HepG2 (cell line): ENCODE results near the gene KRT40. TPM values are rescaled to one million over a fixed set of nuclear protein-coding genes. Genes with fewer than 3 reads are reported as not detected.
A peak's percentile ranks its signal among the peaks of the same experiment; 100 is the strongest.

Experiments used
- ATAC-seq: fragments of 200-7000 bp; cut with Tn5 transposase; 3 replicates; pipeline ENCODE4 v1.9.1; 2020; ENCODE audit warnings: mild to moderate bottlenecking, moderate library complexity
- BruUV-seq: library from RNA; stranded (reverse); fragments of 400-500 nt; replicated peaks from 2 replicates; lab custom pipeline; 2021; lab: Mats Ljungman, UMichigan
- CTCF ChIA-PET: fragments of 300-600 bp; formaldehyde crosslinking; extraction: SDS; loops from one replicate; lab custom pipeline; 2021; ENCODE audit warnings: low total read pairs, inconsistent platforms, low intra/inter-chr PET ratio; lab: Yijun Ruan, JAX
- POLR2A ChIA-PET: fragments of 350-600 bp; sonication (Branson Sonifier 250); formaldehyde crosslinking; loops from one replicate; lab custom pipeline; 2020; ENCODE audit warnings: antibody characterized with exemption, inconsistent platforms; lab: Yijun Ruan, JAX
- DNase-seq: peaks from one replicate; pipeline ENCODE4 v3.0.0-alpha.2; 2015; ENCODE audit warnings: low spot score
- FAIRE-seq: peaks from 3 replicates; lab custom pipeline; 2011; peaks lifted over from hg19 to GRCh38; lab: Jason Lieb, UNC
- H2AFZ ChIP-seq: one replicate; pipeline ENCODE4 v1.6.1; 2011; ENCODE audit warnings: low read length, inconsistent platforms
- H3K27ac ChIP-seq: fragments of 300-600 bp; 3 replicates; pipeline ENCODE4 v1.8.0; 2011; ENCODE audit warnings: mixed run types, mild to moderate bottlenecking, mixed read lengths, low read length, inconsistent platforms; ENCODE audit not compliant: insufficient read depth; ENCODE audit errors: extremely low read length
- H3K27me3 ChIP-seq, 2 experiments: fragments of 200-600 bp in 1 of 2; 2 replicates in 1 of 2; 3 replicates in 1 of 2; pipeline versions ENCODE4 v1.6.0 to v1.8.0; 2011; ENCODE audit warnings: low read length in 2 of 2, mild to moderate bottlenecking in 2 of 2, moderate library complexity in 2 of 2, inconsistent platforms in 1 of 2; ENCODE audit not compliant: insufficient read depth in 2 of 2, control insufficient read depth in 1 of 2
- H3K36me3 ChIP-seq, 2 experiments: fragments of 200-600 bp in 1 of 2; replicated peaks in 1 of 2; 2 replicates in 1 of 2; 3 replicates in 1 of 2; pipeline versions ENCODE4 v1.5.1 to v1.8.0; 2011; ENCODE audit warnings: low read length in 2 of 2, inconsistent platforms in 1 of 2; ENCODE audit not compliant: insufficient read depth in 2 of 2, control insufficient read depth in 1 of 2
- H3K4me1 ChIP-seq: 2 replicates; pipeline ENCODE4 v1.5.1; 2012; ENCODE audit warnings: low read length, inconsistent platforms; ENCODE audit not compliant: insufficient read depth
- H3K4me2 ChIP-seq: 2 replicates; pipeline ENCODE4 v1.6.0; 2011; ENCODE audit warnings: low read depth, low read length, inconsistent platforms
- H3K4me3 ChIP-seq, 3 experiments: fragments of 200-600 bp in 1 of 3; sonication (generic), shearing (Covaris generic) in 1 of 3; replicated peaks in 1 of 3; 2 replicates each; pipeline ENCODE4 v1.5.1; 2011 to 2016; ENCODE audit warnings: low read length in 3 of 3, inconsistent platforms in 2 of 3, low read depth in 2 of 3, mild to moderate bottlenecking in 2 of 3, control low read depth in 1 of 3, mixed read lengths in 1 of 3; ENCODE audit not compliant: insufficient read depth in 1 of 3
- H3K79me2 ChIP-seq: one replicate; pipeline ENCODE4 v1.6.1; 2011; ENCODE audit warnings: low read length, inconsistent platforms; ENCODE audit not compliant: insufficient read depth
- H3K9ac ChIP-seq: 2 replicates; pipeline ENCODE4 v1.6.0; 2011; ENCODE audit warnings: mild to moderate bottlenecking, low read depth, low read length, inconsistent platforms; ENCODE audit not compliant: insufficient read depth
- H3K9me3 ChIP-seq: 2 replicates; pipeline ENCODE4 v1.5.1; 2012; ENCODE audit warnings: mild to moderate bottlenecking, low read length
- H4K20me1 ChIP-seq: 2 replicates; pipeline ENCODE4 v1.6.0; 2011; ENCODE audit warnings: inconsistent platforms, mild to moderate bottlenecking, low read length, moderate library complexity; ENCODE audit not compliant: insufficient read depth
- ATM ChIP-seq: fragments of 450-650 bp; IDR thresholded peaks from 2 replicates; pipeline ENCODE4 v1.7.1; 2017; ENCODE audit warnings: mild to moderate bottlenecking, borderline replicate concordance
- BRD4 ChIP-seq: sonication (generic); formaldehyde crosslinking; IDR thresholded peaks from 2 replicates; pipeline ENCODE4 v1.4.0; 2020; ENCODE audit warnings: missing genetic modification reagents
- CC2D1A ChIP-seq: sonication (generic); formaldehyde crosslinking; IDR thresholded peaks from 2 replicates; pipeline ENCODE4 v1.8.1; 2023; ENCODE audit warnings: mild to moderate bottlenecking, missing genetic modification reagents
- FOXP4 ChIP-seq: sonication (generic); formaldehyde crosslinking; IDR thresholded peaks from 2 replicates; pipeline ENCODE4 v1.4.0; 2020; ENCODE audit warnings: missing genetic modification reagents
- JUND ChIP-seq: sonication (generic); formaldehyde crosslinking; IDR thresholded peaks from 2 replicates; pipeline ENCODE4 v1.8.0; 2022; ENCODE audit warnings: mild to moderate bottlenecking, missing genetic modification reagents
- MAX ChIP-seq: IDR thresholded peaks from 2 replicates; pipeline ENCODE4 v1.6.1; 2012; ENCODE audit warnings: inconsistent platforms
- MIXL1 ChIP-seq: IDR thresholded peaks from 2 replicates; pipeline ENCODE4 v1.6.1; 2016
- MNT ChIP-seq: fragments of 450-650 bp; IDR thresholded peaks from 2 replicates; pipeline ENCODE4 v1.6.1; 2016
- RBM22 ChIP-seq: fragments of 200-400 bp; formaldehyde crosslinking; optimal IDR thresholded peaks from 2 replicates; pipeline ENCODE3; 2017; ENCODE audit warnings: mild to moderate bottlenecking, low read length, moderate library complexity
- REXO4 ChIP-seq: sonication (generic); formaldehyde crosslinking; IDR thresholded peaks from 2 replicates; pipeline ENCODE4 v1.8.0; 2022; ENCODE audit warnings: missing genetic modification reagents, mild to moderate bottlenecking, borderline replicate concordance
- ZBTB26 ChIP-seq: IDR thresholded peaks from 2 replicates; pipeline ENCODE4 v1.6.1; 2016; ENCODE audit warnings: missing compliant biosample characterization, missing genetic modification reagents, borderline replicate concordance
- ZNF326 ChIP-seq: sonication (generic); formaldehyde crosslinking; IDR thresholded peaks from 2 replicates; pipeline ENCODE4 v1.4.0; 2020; ENCODE audit warnings: missing genetic modification reagents, borderline replicate concordance
- ZNF354B ChIP-seq: sonication (generic); formaldehyde crosslinking; IDR thresholded peaks from 2 replicates; pipeline ENCODE4 v1.8.0; 2022; ENCODE audit warnings: mild to moderate bottlenecking, missing genetic modification reagents
- ZNF788 ChIP-seq: sonication (generic); formaldehyde crosslinking; IDR thresholded peaks from 2 replicates; pipeline ENCODE4 v1.5.0; 2020; ENCODE audit warnings: mild to moderate bottlenecking, missing genetic modification reagents, borderline replicate concordance
- ZNF792 ChIP-seq: IDR thresholded peaks from 2 replicates; pipeline ENCODE4 v1.6.1; 2016
- WGBS: methylation state at CpG from one replicate; pipeline ENCODE4 v1.1.6; 2017; ENCODE audit warnings: low lambda C conversion rate; 5-methylcytosine and 5-hydroxymethylcytosine counted together
- in situ Hi-C: cut with HindIII; loops from 2 replicates; pipeline ENCODE4 v1.10.0; 2017; ENCODE audit warnings: low pct_unique_long_range_greater_than_20kb; ENCODE audit not compliant: extremely low pct_ligation_motif_present
- intact Hi-C: fragments of 100-400 bp; cut with micrococcal nuclease; formaldehyde crosslinking; loops from one replicate; pipeline ENCODE4 v1.10.0; 2022; ENCODE audit not compliant: unreplicated experiment
- polyA plus RNA-seq, 8 experiments: library from polyadenylated mRNA; depleted of rRNA in 3 of 8; stranded (reverse) in 7 of 8; unstranded in 1 of 8; fragments of >200 nt; fragmentation: Illumina TruSeq in 4 of 8; extraction: Trizol in 4 of 8; gene quantifications; 2 replicates each; pipeline versions ENCODE4 v1.2.1 to v1.2.3, GENCODE V29; 2011 to 2016; ENCODE audit warnings: low read depth in 4 of 8, missing spikeins in 1 of 8, mixed read lengths in 1 of 8; ENCODE audit not compliant: insufficient read depth in 1 of 8
- total RNA-seq, 5 experiments: library from RNA; depleted of rRNA; stranded (reverse); fragments of >200 nt; fragmentation: Illumina TruSeq; extraction: Trizol; gene quantifications; 2 replicates each; pipeline ENCODE4 v1.2.3, GENCODE V29; 2016; ENCODE audit warnings: low read depth in 1 of 5

The KRT40 gene
- total and polyA plus RNA-seq, 2 of the 13 experiments (the other 11 are each of a cell fraction or from before 2014, with no cell fraction given): not detected

GRCh38 chr17:40958086-40958953 is 25.8 kb downstream of the KRT40 start (continued):
- peak; percentile 97 for TF ChIP-seq FOXP4 (CRISPR knock-in tag)

- TSS peak; percentile 98 for BruUV-seq
- Histone ChIP-seq H3K9me3 (no peaks in the 10 kb centered on the region), H4K20me1 (no peaks in the 10 kb centered on the region), H3K79me2 (no peaks in the 10 kb centered on the region), H3K9ac (peak overlapping the region; percentile 70), H3K4me3 (peak overlapping the region in 1 of 3 experiments; percentile 15; a peak in 1 of 6 replicates), H2AFZ (no peak overlapping the region), H3K36me3 (no peaks in the 10 kb centered on the region), H3K27me3 (no peaks in the 10 kb centered on the region), H3K4me1 (peaks cover 91% of the 10 kb centered on the region), H3K4me2 (peak overlapping the region; percentile 61), H3K27ac (peak overlapping the region; percentile 90)
- in situ Hi-C loops: loop anchor here (10.0 kb wide), 1 partner anchor 98 kb away; the partner anchor contains the start of gene KRTAP2-2
- DNase-seq (peak; percentile 100), ATAC-seq (peak; percentile 99), FAIRE-seq (peak; percentile 96)
- 8% methylated on average over 8 of the region's 8 CpGs for WGBS
- intact Hi-C loops: loop anchor here (1.0 to 2.0 kb wide), 3 partner anchors 20 to 53 kb away; partner anchors contain the start of genes KRT23 and KRTAP3-1
- ChIA-PET CTCF (no interaction called here), POLR2A (interaction anchor here (0.7 to 3.7 kb wide), 15 partner anchors 8 to 732 kb away, joined by 3 to 18 read pairs (median 9); partner anchors contain the start of genes EIF1, KRT23 and KRTAP3-1)
- TF ChIP-seq ZNF326 (CRISPR knock-in tag): no peak
- no peak for TF ChIP-seq ZNF354B (CRISPR knock-in tag)
- peak; percentile 95 for TF ChIP-seq JUND (CRISPR knock-in tag)
- TF ChIP-seq MNT: peak; percentile 8; the same call in 1 of the 2 replicates
- TF ChIP-seq ZNF792 (CRISPR knock-in tag): peak; percentile 100
- peak; percentile 54; the same call in 1 of the 2 replicates for TF ChIP-seq BRD4 (CRISPR knock-in tag)
- no peak for TF ChIP-seq REXO4 (CRISPR knock-in tag)
- peak; percentile 99 for TF ChIP-seq MIXL1 (CRISPR knock-in tag)
- no peak for TF ChIP-seq CC2D1A (CRISPR knock-in tag)
- TF ChIP-seq ZBTB26 (CRISPR knock-in tag): 0 out of 2 replicates have a peak, but pooled peaks have one; percentile 46
- no peak for TF ChIP-seq RBM22
- peak; percentile 98 for TF ChIP-seq ATM
- TF ChIP-seq MAX: peak; percentile 81
- 0 out of 2 replicates have a peak, but pooled peaks have one; percentile 81 for TF ChIP-seq ZNF788
Measured at GRCh38 chr17:40956401-40957254, 27.5 kb downstream of the KRT40 start.
